ENCODE measurements around the gene CYP2R1. TPM values are rescaled to one million over a fixed set of nuclear protein-coding genes. Genes with fewer than 3 reads are reported as not detected.
A peak's percentile ranks its signal among the peaks of the same experiment; 100 is the strongest.

Gene CYP2R1
- 12.3 TPM for total RNA-seq

- Histone ChIP-seq H3K9me3 (no peaks in the 10 kb centered on the region), H3K36me3 (no peaks in the 10 kb centered on the region), H3K27ac (peak within 1 kb of the TSS; percentile 93), H3K4me1 (peaks cover 26% of the 10 kb centered on the region), H3K4me3 (peak within 1 kb of the TSS; percentile 76 to 80), H3K27me3 (no peaks in the 10 kb centered on the region)
- TF ChIP-seq CTCF (IDR thresholded peaks at IDR 0.05) (no peak), POLR2A (IDR thresholded peaks at IDR 0.05) (peak in 1 of 2 donors; percentile 9), POLR2AphosphoS5 (IDR thresholded peaks at IDR 0.05; ENCODE audit: insufficient read depth in 1 of 2, low read depth in 1 of 2) (peak in 1 of 2 donors; percentile 66)
- peak; percentile 96 to 97 for DNase-seq (ENCODE audit: extremely low spot score in 2 of 2)
- intact Hi-C loops (cut with DNase I) = loop anchor here (10.0 kb wide), 1 partner anchor 367 kb away; the partner anchor contains the start of gene PSMA1
Observed at GRCh38 chr11:14892036-14892556, at the start of gene CYP2R1. CYP2R1 (minus strand) TSS chr11:14892231; CDS start chr11:14892205, 26 bp downstream.

GRCh38 chr11:14938936-14939335, 46.9 kb upstream of the CYP2R1 start:
- intact Hi-C loops (cut with DNase I) = no loop called here
- Histone ChIP-seq H3K9me3 (no peaks in the 10 kb centered on the region), H3K27ac (no peak overlapping the region), H3K27me3 (no peaks in the 10 kb centered on the region), H3K4me1 (no peaks in the 10 kb centered on the region), H3K36me3 (no peaks in the 10 kb centered on the region), H3K4me3 (no peak overlapping the region)
- no peak for DNase-seq (ENCODE audit: extremely low spot score in 2 of 2)
- TF ChIP-seq POLR2AphosphoS5 (IDR thresholded peaks at IDR 0.05; ENCODE audit: insufficient read depth in 1 of 2, low read depth in 1 of 2) (no peak), POLR2A (IDR thresholded peaks at IDR 0.05) (no peak), CTCF (IDR thresholded peaks at IDR 0.05) (no peak)

GRCh38 chr11:14934641-14935351, 42.8 kb upstream of the CYP2R1 start:
- intact Hi-C loops (cut with DNase I) = no loop called here
- DNase-seq (ENCODE audit: extremely low spot score in 2 of 2) = no peak
- Histone ChIP-seq H3K27me3 (no peaks in the 10 kb centered on the region), H3K9me3 (no peaks in the 10 kb centered on the region), H3K27ac (no peak overlapping the region), H3K4me1 (no peaks in the 10 kb centered on the region), H3K4me3 (no peak overlapping the region), H3K36me3 (no peaks in the 10 kb centered on the region)
- TF ChIP-seq CTCF (IDR thresholded peaks at IDR 0.05) = no peak
- TF ChIP-seq POLR2A (IDR thresholded peaks at IDR 0.05) = no peak
- TF ChIP-seq POLR2AphosphoS5 (IDR thresholded peaks at IDR 0.05; ENCODE audit: insufficient read depth in 1 of 2, low read depth in 1 of 2) = no peak

GRCh38 chr11:14932447-14932846, 40.4 kb upstream of the CYP2R1 start:
- H3K9me3 ChIP-seq = no peaks in the 10 kb centered on the region
- DNase-seq (ENCODE audit: extremely low spot score in 2 of 2) = no peak
- no peaks in the 10 kb centered on the region for H3K4me1 ChIP-seq
- H3K4me3 ChIP-seq = no peak overlapping the region
- no peaks in the 10 kb centered on the region for H3K27me3 ChIP-seq
- no peaks in the 10 kb centered on the region for H3K36me3 ChIP-seq
- no peak for TF ChIP-seq POLR2A (IDR thresholded peaks at IDR 0.05)
- no peak for TF ChIP-seq POLR2AphosphoS5 (IDR thresholded peaks at IDR 0.05; ENCODE audit: insufficient read depth in 1 of 2, low read depth in 1 of 2)
- TF ChIP-seq CTCF (IDR thresholded peaks at IDR 0.05) = no peak
- intact Hi-C loops (cut with DNase I) = no loop called here
- H3K27ac ChIP-seq = no peak overlapping the region

- Histone ChIP-seq H3K4me1 (no peaks in the 10 kb centered on the region), H3K27ac (no peak overlapping the region), H3K4me3 (no peak overlapping the region), H3K9me3 (no peaks in the 10 kb centered on the region), H3K27me3 (no peaks in the 10 kb centered on the region), H3K36me3 (no peaks in the 10 kb centered on the region)
- TF ChIP-seq CTCF (IDR thresholded peaks at IDR 0.05) = no peak
- TF ChIP-seq POLR2A (IDR thresholded peaks at IDR 0.05) = no peak
- no peak for TF ChIP-seq POLR2AphosphoS5 (IDR thresholded peaks at IDR 0.05; ENCODE audit: insufficient read depth in 1 of 2, low read depth in 1 of 2)
- intact Hi-C loops (cut with DNase I) = no loop called here
- no peak for DNase-seq (ENCODE audit: extremely low spot score in 2 of 2)
Observed at GRCh38 chr11:14930369-14930768, 38.3 kb upstream of the CYP2R1 start.
